Central memory CD4-positive, alpha-beta T cell (primary cell): ENCODE measurements around the gene DENND4A.
"Not testable (repeated sequence)": the region's sequence is repeated elsewhere in the genome, so short reads cannot be mapped to it uniquely, and the experiment has no call there.

Experiments used
- DNase-seq: peaks from one replicate; pipeline ENCODE4 v3.0.0; 2022

DENND4A gene

GRCh38 chr15:65787260-65787659 is 4.8 kb downstream of the DENND4A start:
- no peak for DNase-seq

GRCh38 chr15:65785151-65785550 is 6.9 kb downstream of the DENND4A start:
- DNase-seq, result no peak

- no peak for DNase-seq
These were observed 8.2 kb downstream of the DENND4A start for GRCh38 chr15:65783872-65784271.

GRCh38 chr15:65782096-65782495 is 10.0 kb downstream of the DENND4A start:
- no peak for DNase-seq

- DNase-seq, result not testable (repeated sequence)
These were observed 13.4 kb downstream of the DENND4A start for GRCh38 chr15:65778701-65779100.

- DNase-seq, result peak; percentile 34
These were observed 13.8 kb downstream of the DENND4A start for GRCh38 chr15:65778269-65778668.

GRCh38 chr15:65777843-65778242 is 14.2 kb downstream of the DENND4A start:
- DNase-seq, result no peak

GRCh38 chr15:65777053-65777452 is 15.0 kb downstream of the DENND4A start:
- DNase-seq, result no peak

- no peak for DNase-seq
These were observed 18.5 kb downstream of the DENND4A start for GRCh38 chr15:65773386-65774111.

GRCh38 chr15:65772930-65773329 is 19.2 kb downstream of the DENND4A start:
- no peak for DNase-seq

GRCh38 chr15:65771870-65772269 is 20.2 kb downstream of the DENND4A start:
- no peak for DNase-seq

GRCh38 chr15:65769482-65769881 is 22.6 kb downstream of the DENND4A start:
- no peak for DNase-seq

- DNase-seq, result peak; percentile 18
These were observed 24.2 kb downstream of the DENND4A start for GRCh38 chr15:65767895-65768294.

- DNase-seq, result no peak
These were observed 24.9 kb downstream of the DENND4A start for GRCh38 chr15:65767264-65767595.

- no peak for DNase-seq
These were observed 25.4 kb downstream of the DENND4A start for GRCh38 chr15:65766422-65767263.

- DNase-seq, result no peak
These were observed 27.0 kb downstream of the DENND4A start for GRCh38 chr15:65765106-65765505.

GRCh38 chr15:65762914-65763787 is 28.9 kb downstream of the DENND4A start:
- no peak for DNase-seq

GRCh38 chr15:65762399-65762798 is 29.7 kb downstream of the DENND4A start:
- DNase-seq, result no peak

GRCh38 chr15:65761210-65761926 is 30.7 kb downstream of the DENND4A start:
- DNase-seq, result no peak

GRCh38 chr15:65759441-65759840 is 32.7 kb downstream of the DENND4A start:
- no peak for DNase-seq

GRCh38 chr15:65758242-65758641 is 33.9 kb downstream of the DENND4A start:
- no peak for DNase-seq

- DNase-seq, result no peak
These were observed 34.8 kb downstream of the DENND4A start for GRCh38 chr15:65757256-65757655.
